Anterior cingulate cortex (tissue), 58 donors: ENCODE data around the gene DDX23.
A peak's percentile ranks its signal among the peaks of the same experiment; 100 is the strongest.

Experiments
- DNase-seq, 58 donors: peaks; one replicate each; lab custom pipeline; 2025; lab: John Stamatoyannopoulos, UW

The DDX23 gene

GRCh38 chr12:48810903-48811431 is 41.0 kb downstream of the DDX23 start:
- no peak for DNase-seq

DNA sequence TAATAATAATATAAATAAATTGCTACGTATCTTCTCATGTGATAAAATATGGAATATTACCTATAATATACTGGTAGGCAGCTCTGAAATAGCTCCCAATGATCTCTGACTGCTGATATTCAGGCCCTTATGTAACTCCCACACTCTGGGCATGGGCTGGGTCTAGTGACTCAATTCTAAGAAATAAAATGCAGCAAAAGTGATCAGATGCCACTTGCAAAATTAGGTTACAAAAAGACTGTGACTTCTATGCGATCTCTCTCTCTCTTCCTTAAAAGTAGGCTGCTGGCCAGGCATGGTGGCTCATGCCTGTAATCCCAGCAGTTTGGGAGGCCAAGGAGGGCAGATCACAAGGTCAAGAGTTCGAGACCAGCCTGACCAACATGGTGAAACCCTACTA is 44.0 kb downstream of the DDX23 start:
- DNase-seq: no peak

DNA sequence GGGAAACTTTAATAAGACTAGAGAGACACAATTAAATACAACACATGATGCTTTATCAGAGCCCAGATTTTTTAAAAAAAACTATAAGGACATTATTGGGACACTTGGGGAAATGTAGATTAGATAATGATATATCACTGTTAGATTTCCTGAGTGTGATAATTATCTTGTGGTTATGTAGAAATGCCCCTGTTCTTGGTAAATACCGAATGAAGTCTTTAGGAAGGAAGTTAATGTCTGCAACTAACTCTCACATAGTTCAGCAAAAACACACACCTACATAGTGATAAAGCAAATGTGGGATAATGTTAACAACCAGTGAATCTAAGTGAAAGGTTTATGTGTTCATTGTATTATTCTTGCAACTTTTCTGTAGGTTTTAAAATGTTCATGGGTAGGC is 48.3 kb downstream of the DDX23 start:
- no peak for DNase-seq

- no peak for DNase-seq
Measured at GRCh38 chr12:48800971-48801370, 51.0 kb downstream of the DDX23 start.

GRCh38 chr12:48800457-48800856 is 51.5 kb downstream of the DDX23 start:
- DNase-seq: no peak

- DNase-seq: no peak
Measured at GRCh38 chr12:48796976-48797375, 55.0 kb downstream of the DDX23 start.

- DNase-seq: peak in 53 of 58 donors; percentile 9 to 75 (median 49)
Measured at GRCh38 chr12:48795550-48796455, 56.2 kb downstream of the DDX23 start.

GRCh38 chr12:48794870-48795269 is 57.1 kb downstream of the DDX23 start:
- no peak for DNase-seq

DNA sequence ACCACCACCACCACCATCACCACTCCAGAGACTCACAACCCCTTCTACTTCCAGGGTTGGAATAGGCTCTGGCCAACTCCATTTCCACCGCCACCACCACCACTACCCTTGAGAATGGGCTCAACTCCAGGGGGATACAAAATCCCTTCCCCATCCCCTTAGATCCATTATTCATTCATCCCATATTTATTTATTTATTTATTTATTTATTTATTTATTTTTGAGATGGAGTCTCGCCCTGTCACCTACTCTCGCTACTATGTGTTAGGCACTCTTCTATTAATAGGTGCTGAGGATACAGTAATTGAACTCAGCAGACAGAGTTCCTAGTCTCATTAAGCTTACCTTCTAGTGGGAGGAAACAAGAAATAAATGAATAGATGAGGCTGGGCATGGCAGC is 58.3 kb downstream of the DDX23 start:
- DNase-seq: no peak

DNA sequence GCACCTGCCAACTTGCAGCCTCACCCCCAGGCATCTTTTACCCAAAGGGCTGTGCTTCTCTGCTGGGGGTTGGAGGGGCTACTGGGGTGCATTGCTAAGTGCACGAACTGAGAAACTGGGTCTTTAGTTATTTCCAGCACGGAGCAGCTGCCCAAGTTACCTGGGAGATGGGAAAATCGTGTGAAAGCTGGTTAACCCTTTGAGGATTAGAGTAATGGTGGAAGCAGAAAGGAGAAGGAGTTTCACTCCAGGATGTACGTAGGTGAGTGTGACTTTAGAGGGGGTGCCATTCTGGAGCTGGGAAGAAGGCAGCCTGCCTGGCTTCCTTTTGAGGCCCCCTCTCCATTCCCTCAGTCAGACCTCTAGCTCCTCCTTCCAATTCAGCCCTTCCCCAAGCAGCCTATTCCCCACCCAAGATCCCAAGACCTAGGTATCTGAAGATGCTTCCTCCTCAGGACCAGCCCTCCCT is 62.1 kb downstream of the DDX23 start:
- no peak for DNase-seq

DNA sequence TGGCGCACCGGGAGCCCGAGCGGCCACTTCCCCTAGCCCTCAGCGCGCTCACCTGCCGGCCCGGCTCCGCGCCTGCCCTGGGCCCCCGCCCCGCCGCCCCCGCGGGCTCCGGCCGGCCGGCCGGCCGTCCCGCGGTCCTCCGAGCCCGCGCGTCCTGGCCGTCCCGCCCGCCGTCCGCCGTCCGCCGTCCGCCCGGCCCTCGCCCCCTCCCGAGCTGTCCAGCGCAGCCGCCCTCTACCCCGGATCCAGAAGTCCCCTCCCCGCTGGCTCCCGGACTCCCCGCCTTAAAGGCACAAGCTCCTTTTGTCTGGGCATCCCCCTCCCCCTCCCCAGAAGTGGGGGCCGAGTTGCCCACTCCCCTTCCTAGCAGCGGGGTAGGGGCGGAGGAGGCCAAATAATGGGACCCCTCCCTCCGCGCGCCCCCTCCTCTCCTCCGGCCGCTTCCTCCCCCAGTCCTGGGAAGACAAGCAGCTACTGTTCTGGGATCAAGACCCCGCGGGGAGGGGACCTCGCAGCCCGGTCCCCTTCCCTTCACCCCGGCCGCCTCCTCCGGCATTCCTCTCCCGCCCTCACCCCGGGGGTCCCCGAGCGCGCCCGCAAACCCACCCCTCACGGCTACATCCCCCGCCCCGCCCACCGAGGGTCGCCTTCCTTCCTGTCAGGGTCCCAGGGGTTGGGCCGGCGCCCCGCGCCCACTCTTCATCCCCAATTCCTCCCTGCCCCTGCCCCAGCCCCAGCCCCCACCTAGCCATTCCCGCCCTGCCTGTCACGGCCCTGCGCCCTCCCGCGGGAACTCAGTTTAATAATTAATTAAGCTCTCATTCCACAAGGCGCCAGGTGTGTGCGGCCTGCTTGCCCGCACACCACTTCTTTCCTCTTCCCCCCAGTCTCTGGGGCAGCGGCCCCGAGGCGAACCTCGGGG is 62.8 kb downstream of the DDX23 start, which contains the start of gene ADCY6:
ADCY6 (minus strand) TSS at position 236 of the 922 bp plus-strand sequence. CDS start 5,655 bp downstream, outside the sequence.
- DNase-seq: peak in 55 of 58 donors; percentile 14 to 82 (median 55)

- peak in 1 of 58 donors; percentile 65 for DNase-seq
Measured at GRCh38 chr12:48788524-48788853, 63.5 kb downstream of the DDX23 start.

DNA sequence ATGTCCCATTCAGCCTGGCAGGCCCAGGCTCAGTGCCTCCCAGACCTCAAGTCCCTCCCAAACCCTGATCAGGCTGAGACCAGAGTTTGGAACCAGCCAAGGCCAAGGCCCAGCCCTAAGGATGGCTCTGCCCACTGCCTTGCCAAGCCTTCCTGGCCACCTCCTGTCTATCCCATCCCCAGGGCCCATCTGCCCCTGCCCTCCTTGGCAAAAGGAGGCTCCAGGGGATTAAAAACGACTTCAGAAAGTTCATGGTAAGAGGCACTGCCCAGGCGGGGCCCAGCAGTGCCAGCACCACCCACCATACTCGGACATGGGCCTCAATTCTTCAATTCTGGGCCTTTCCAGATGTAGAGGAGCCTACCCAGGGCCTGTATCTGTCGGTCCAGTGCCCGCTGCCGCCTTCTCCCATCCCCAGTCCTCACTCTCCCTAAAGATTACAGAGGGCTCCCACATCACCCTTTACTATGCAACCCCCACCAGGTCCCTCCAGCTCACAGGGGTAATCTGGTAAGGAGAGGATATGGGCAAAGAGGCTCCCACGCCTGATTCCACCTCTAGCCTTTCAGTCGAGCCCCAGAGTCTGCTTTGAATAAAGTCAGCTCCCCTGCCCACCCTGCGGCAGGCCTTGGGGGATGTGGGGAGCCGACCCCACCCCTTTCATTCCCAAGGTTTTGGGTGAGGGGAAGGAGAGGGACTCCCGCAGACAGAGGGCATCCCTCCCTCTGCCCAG is 64.0 kb downstream of the DDX23 start:
- no peak for DNase-seq

GRCh38 chr12:48786591-48787544 is 65.1 kb downstream of the DDX23 start:
- DNase-seq: no peak

GRCh38 chr12:48783432-48783831 is 68.5 kb downstream of the DDX23 start:
- DNase-seq: no peak

- no peak for DNase-seq
Measured at GRCh38 chr12:48782457-48783395, 69.2 kb downstream of the DDX23 start.

DNA sequence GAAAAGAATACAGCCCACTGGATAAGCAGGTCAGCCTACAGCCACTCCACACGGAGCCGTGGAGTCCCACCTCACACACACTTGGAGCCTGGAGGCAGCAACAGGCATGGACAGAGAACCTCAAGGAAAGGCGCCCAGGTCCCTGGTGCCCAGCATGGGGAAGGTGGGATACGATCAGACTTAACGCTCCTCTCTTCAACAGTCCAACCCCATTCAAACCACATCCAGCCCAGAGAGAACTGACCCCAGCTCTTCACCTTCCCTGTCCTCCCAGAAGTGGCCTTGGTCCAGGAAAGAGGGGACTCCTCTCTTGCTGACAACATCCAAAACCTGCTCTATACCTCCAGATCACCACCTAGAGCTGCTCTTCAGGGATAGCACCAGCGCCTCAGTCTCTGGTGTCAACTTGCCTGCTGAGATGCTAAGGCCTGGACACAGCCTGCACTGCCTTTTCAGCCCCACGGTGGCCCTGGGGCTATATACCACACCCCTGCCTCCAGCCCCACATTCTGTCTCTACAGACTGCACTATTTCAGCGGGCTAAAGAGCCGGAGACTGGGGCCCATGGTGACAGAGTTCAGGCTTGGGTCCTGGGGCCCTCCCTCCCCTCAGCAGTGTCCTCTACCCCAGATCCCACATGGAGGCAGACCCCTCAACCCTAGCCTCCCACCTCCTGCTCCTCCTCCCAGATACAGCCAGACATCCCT is 70.1 kb downstream of the DDX23 start:
- DNase-seq: no peak
